Naive thymus-derived CD4-positive, alpha-beta T cell (primary cell): ENCODE results near the gene BLTP1. TPM values are rescaled to one million over a fixed set of nuclear protein-coding genes. Genes with fewer than 3 reads are reported as not detected.

Experiments used
- ATAC-seq: fragments of 150-1000 bp; cut with Tn5 transposase; 2 replicates; pipeline ENCODE4 v1.10.0; 2021; ENCODE audit warnings: mild to moderate bottlenecking, moderate library complexity
- CTCF ChIA-PET: fragments of 350-600 bp; sonication (Branson Sonifier 250); formaldehyde crosslinking; loops from one replicate; lab custom pipeline; 2021; ENCODE audit warnings: antibody characterized with exemption; lab: Charles Lee
- POLR2A ChIA-PET: fragments of 350-600 bp; sonication (Branson Sonifier 250); formaldehyde crosslinking; loops from one replicate; lab custom pipeline; 2021; ENCODE audit warnings: antibody characterized with exemption, inconsistent platforms; lab: Charles Lee
- DNase-seq, 9 donors: peaks; one replicate each; pipeline versions ENCODE4 v3.0.0 to v3.0.0-alpha.2; 2020 to 2022; ENCODE audit warnings: mixed read lengths in 1 of 9
- H3K27ac ChIP-seq: one replicate; pipeline ENCODE4 v1.7.0; 2013; ENCODE audit warnings: mild to moderate bottlenecking, low read depth, low read length, moderate library complexity
- H3K27me3 ChIP-seq, 2 donors: one replicate each; pipeline ENCODE4 v1.7.0; 2013; ENCODE audit warnings: low read length in 2 of 2, mild to moderate bottlenecking in 2 of 2, moderate library complexity in 2 of 2; ENCODE audit not compliant: control insufficient read depth in 2 of 2, insufficient read depth in 2 of 2
- H3K36me3 ChIP-seq, 3 experiments: 1 replicate in 2 of 3; 2 replicates in 1 of 3; pipeline ENCODE4 v1.7.0; 2013; ENCODE audit warnings: low read length in 3 of 3, mild to moderate bottlenecking in 3 of 3, moderate library complexity in 1 of 3; ENCODE audit not compliant: insufficient read depth in 3 of 3, control insufficient read depth in 2 of 3
- H3K4me1 ChIP-seq, 2 donors: one replicate each; pipeline ENCODE4 v1.7.0; 2013; ENCODE audit warnings: low read length in 2 of 2, mild to moderate bottlenecking in 2 of 2, moderate library complexity in 1 of 2; ENCODE audit not compliant: control insufficient read depth in 2 of 2, insufficient read depth in 2 of 2
- H3K4me3 ChIP-seq: 2 replicates; pipeline ENCODE4 v1.7.0; 2013; ENCODE audit warnings: mild to moderate bottlenecking, low read length
- H3K9me3 ChIP-seq, 3 experiments: 1 replicate in 2 of 3; 2 replicates in 1 of 3; pipeline ENCODE4 v1.7.0; 2013; ENCODE audit warnings: low read length in 3 of 3; ENCODE audit not compliant: control insufficient read depth in 2 of 3
- H3K27ac Mint-ChIP-seq, 9 donors: one replicate each; pipeline ENCODE4 v1.8.0; 2020 to 2022; ENCODE audit warnings: mixed read lengths in 9 of 9, mild to moderate bottlenecking in 8 of 9, moderate library complexity in 5 of 9, inconsistent platforms in 2 of 9
- H3K27me3 Mint-ChIP-seq, 5 donors: one replicate each; pipeline ENCODE4 v1.8.0; 2021 to 2022; ENCODE audit warnings: mixed read lengths in 5 of 5, mild to moderate bottlenecking in 1 of 5
- H3K36me3 Mint-ChIP-seq, 5 donors: one replicate each; pipeline ENCODE4 v1.8.0; 2020 to 2022; ENCODE audit warnings: mixed read lengths in 5 of 5, mild to moderate bottlenecking in 3 of 5, inconsistent platforms in 1 of 5
- H3K4me1 Mint-ChIP-seq, 7 donors: one replicate each; pipeline ENCODE4 v1.8.0; 2020 to 2022; ENCODE audit warnings: mixed read lengths in 7 of 7, mild to moderate bottlenecking in 3 of 7, inconsistent platforms in 1 of 7
- H3K4me3 Mint-ChIP-seq, 10 donors: one replicate each; pipeline ENCODE4 v1.8.0; 2020 to 2022; ENCODE audit warnings: mild to moderate bottlenecking in 10 of 10, mixed read lengths in 10 of 10, moderate library complexity in 6 of 10, inconsistent platforms in 2 of 10
- H3K9me3 Mint-ChIP-seq, 11 donors: one replicate each; pipeline ENCODE4 v1.8.0; 2020 to 2022; ENCODE audit warnings: mixed read lengths in 11 of 11, mild to moderate bottlenecking in 4 of 11, inconsistent platforms in 1 of 11, moderate library complexity in 1 of 11
- intact Hi-C, 2 donors: fragments of 100-400 bp; cut with micrococcal nuclease; formaldehyde crosslinking; loops; one replicate each; pipeline ENCODE4 v1.15.1; 2023
- polyA plus RNA-seq, 2 donors: library from polyadenylated mRNA; unstranded; fragments of 300-500 nt; fragmentation: Illumina TruSeq; gene quantifications; one replicate each; pipeline ENCODE4 v1.2.3, GENCODE V29; 2021
- total RNA-seq, 6 experiments: library from RNA in 5 of 6; stranded (reverse) in 5 of 6; gene quantifications; 1 replicate in 5 of 6; 2 replicates in 1 of 6; pipeline ENCODE4 v1.2.3 and lab custom pipeline; 2021 to 2026

The BLTP1 gene
- total and polyA plus RNA-seq, 7 experiments from 2014 or later, result 6.8 to 86.6 (median 63.7) TPM

- H3K9me3 Mint-ChIP-seq, result peaks cover 4 to 30% (median 10%) of the 10 kb centered on the region in 11 donors
- no peaks in the 10 kb centered on the region for H3K27me3 ChIP-seq
- H3K27ac ChIP-seq, result no peak overlapping the region
- H3K27me3 Mint-ChIP-seq, result peaks cover 0 to 2% (median 0%) of the 10 kb centered on the region in 5 donors
- ChIA-PET CTCF (no interaction called here), POLR2A (interaction anchor here (1.0 kb wide), 1 partner anchor 12 kb away, joined by 3 read pairs; no protein-coding TSS in a partner anchor)
- ATAC-seq (no peak), DNase-seq (no peak)
- H3K4me3 ChIP-seq, result no peak overlapping the region
- no peaks in the 10 kb centered on the region for H3K36me3 ChIP-seq
- no peak overlapping the region for H3K4me3 Mint-ChIP-seq
- peaks cover 0 to 18% (median 13%) of the 10 kb centered on the region in 5 donors for H3K36me3 Mint-ChIP-seq
- no peaks in the 10 kb centered on the region for H3K9me3 ChIP-seq
- peaks cover 4 to 24% of the 10 kb centered on the region in 2 donors for H3K4me1 ChIP-seq
- intact Hi-C loops, result no loop called here
- H3K4me1 Mint-ChIP-seq, result peaks cover 10 to 26% (median 21%) of the 10 kb centered on the region in 7 donors
- H3K27ac Mint-ChIP-seq, result no peak overlapping the region
Observed at GRCh38 chr4:122119739-122120138, 32.4 kb upstream of the BLTP1 start.

GRCh38 chr4:122121593-122121992 is 30.5 kb upstream of the BLTP1 start:
- no peaks in the 10 kb centered on the region for H3K27me3 ChIP-seq
- intact Hi-C loops, result no loop called here
- Mint-ChIP-seq H3K4me1 (peaks cover 10 to 23% (median 18%) of the 10 kb centered on the region in 7 donors), H3K27ac (no peak overlapping the region), H3K9me3 (peaks cover 4 to 31% (median 10%) of the 10 kb centered on the region in 11 donors), H3K4me3 (no peak overlapping the region), H3K27me3 (peaks cover 0 to 2% (median 0%) of the 10 kb centered on the region in 5 donors), H3K36me3 (peaks cover 0 to 19% (median 13%) of the 10 kb centered on the region in 5 donors)
- peaks cover 4 to 21% of the 10 kb centered on the region in 2 donors for H3K4me1 ChIP-seq
- no peak for DNase-seq
- CTCF ChIA-PET, result no interaction called here
- POLR2A ChIA-PET, result no interaction called here
- H3K36me3 ChIP-seq, result no peaks in the 10 kb centered on the region
- H3K4me3 ChIP-seq, result no peak overlapping the region
- no peak for ATAC-seq
- H3K27ac ChIP-seq, result no peak overlapping the region
- no peaks in the 10 kb centered on the region for H3K9me3 ChIP-seq

- H3K36me3 Mint-ChIP-seq, result peaks cover 0 to 19% (median 13%) of the 10 kb centered on the region in 5 donors
- peaks cover 9 to 18% (median 14%) of the 10 kb centered on the region in 7 donors for H3K4me1 Mint-ChIP-seq
- no peaks in the 10 kb centered on the region for H3K36me3 ChIP-seq
- H3K27me3 Mint-ChIP-seq, result peaks cover 0 to 2% (median 0%) of the 10 kb centered on the region in 5 donors
- peaks cover 4 to 31% (median 10%) of the 10 kb centered on the region in 11 donors for H3K9me3 Mint-ChIP-seq
- no peak overlapping the region for H3K27ac ChIP-seq
- no peak overlapping the region for H3K4me3 Mint-ChIP-seq
- peaks cover 4 to 16% of the 10 kb centered on the region in 2 donors for H3K4me1 ChIP-seq
- no peak overlapping the region for H3K27ac Mint-ChIP-seq
- no peak for DNase-seq
- CTCF ChIA-PET, result no interaction called here
- intact Hi-C loops, result no loop called here
- no peaks in the 10 kb centered on the region for H3K27me3 ChIP-seq
- H3K4me3 ChIP-seq, result no peak overlapping the region
- ATAC-seq, result no peak
- H3K9me3 ChIP-seq, result no peaks in the 10 kb centered on the region
- POLR2A ChIA-PET, result no interaction called here
Observed at GRCh38 chr4:122122083-122122482, 30.0 kb upstream of the BLTP1 start.

GRCh38 chr4:122129061-122129460 is 23.1 kb upstream of the BLTP1 start:
- Mint-ChIP-seq H3K9me3 (peaks cover 0 to 26% (median 6%) of the 10 kb centered on the region in 11 donors), H3K27ac (peak overlapping the region in 1 of 9 donors; percentile 13), H3K36me3 (peaks cover 4 to 35% (median 12%) of the 10 kb centered on the region in 5 donors), H3K27me3 (peaks cover 0 to 2% (median 0%) of the 10 kb centered on the region in 5 donors), H3K4me1 (peaks cover 10 to 34% (median 24%) of the 10 kb centered on the region in 7 donors), H3K4me3 (peak overlapping the region in 1 of 10 donors; percentile 0)
- ATAC-seq (no peak), DNase-seq (no peak)
- POLR2A ChIA-PET, result no interaction called here
- Histone ChIP-seq H3K9me3 (no peaks in the 10 kb centered on the region), H3K27me3 (no peaks in the 10 kb centered on the region), H3K4me3 (no peak overlapping the region), H3K36me3 (no peaks in the 10 kb centered on the region), H3K27ac (no peak overlapping the region), H3K4me1 (peaks cover 10 to 14% of the 10 kb centered on the region in 2 donors)
- CTCF ChIA-PET, result interaction anchor here (0.6 kb wide), 1 partner anchor 183 kb away, joined by 3 read pairs; no protein-coding TSS in a partner anchor
- intact Hi-C loops, result no loop called here

GRCh38 chr4:122131562-122132157 is 20.5 kb upstream of the BLTP1 start:
- Histone ChIP-seq H3K27me3 (no peaks in the 10 kb centered on the region), H3K4me3 (peak overlapping the region; percentile 25), H3K4me1 (peaks cover 10 to 14% of the 10 kb centered on the region in 2 donors), H3K9me3 (no peaks in the 10 kb centered on the region), H3K36me3 (no peaks in the 10 kb centered on the region), H3K27ac (peak overlapping the region; percentile 46)
- ATAC-seq, result peak; percentile 69
- Mint-ChIP-seq H3K36me3 (peaks cover 0 to 32% (median 12%) of the 10 kb centered on the region in 5 donors), H3K27me3 (no peaks in the 10 kb centered on the region), H3K4me1 (peaks cover 10 to 34% (median 24%) of the 10 kb centered on the region in 7 donors), H3K27ac (peak overlapping the region; percentile 50 to 97 (median 85)), H3K9me3 (peaks cover 0 to 22% (median 6%) of the 10 kb centered on the region in 11 donors), H3K4me3 (peak overlapping the region in 9 of 10 donors; percentile 15 to 60 (median 44))
- POLR2A ChIA-PET, result interaction anchor here (0.6 to 2.7 kb wide), 5 partner anchors 8 to 176 kb away, joined by 3 to 19 read pairs (median 4); partner anchors contain the start of gene BLTP1
- intact Hi-C loops, result loop anchor here (1.0 to 5.0 kb wide), 3 partner anchors 20 to 446 kb away; partner anchors contain the start of gene BLTP1 (in 1 of the 2)
- peak in 6 of 9 donors; percentile 37 to 64 (median 58) for DNase-seq
- CTCF ChIA-PET, result interaction anchor here (0.9 kb wide), 1 partner anchor 17 kb away, joined by 3 read pairs; no protein-coding TSS in a partner anchor

- no peaks in the 10 kb centered on the region for H3K27me3 Mint-ChIP-seq
- ChIA-PET POLR2A (no interaction called here), CTCF (interaction anchor here (1.1 kb wide), 1 partner anchor 233 kb away, joined by 3 read pairs; no protein-coding TSS in a partner anchor)
- H3K27ac Mint-ChIP-seq, result peak overlapping the region in 2 of 9 donors; percentile 46 to 97
- H3K27me3 ChIP-seq, result no peaks in the 10 kb centered on the region
- no peak overlapping the region for H3K27ac ChIP-seq
- no peaks in the 10 kb centered on the region for H3K9me3 ChIP-seq
- ATAC-seq, result no peak
- intact Hi-C loops, result loop anchor here in 1 of 2 donors (5.0 kb wide), 1 partner anchor 444 kb away; no protein-coding TSS in a partner anchor
- DNase-seq, result no peak
- H3K36me3 Mint-ChIP-seq, result peaks cover 0 to 30% (median 12%) of the 10 kb centered on the region in 5 donors
- no peaks in the 10 kb centered on the region for H3K36me3 ChIP-seq
- no peak overlapping the region for H3K4me3 Mint-ChIP-seq
- H3K4me1 Mint-ChIP-seq, result peaks cover 10 to 34% (median 24%) of the 10 kb centered on the region in 7 donors
- H3K4me1 ChIP-seq, result peaks cover 10 to 14% of the 10 kb centered on the region in 2 donors
- H3K4me3 ChIP-seq, result no peak overlapping the region
- H3K9me3 Mint-ChIP-seq, result peaks cover 0 to 18% (median 6%) of the 10 kb centered on the region in 11 donors
Observed at GRCh38 chr4:122132891-122133290, 19.2 kb upstream of the BLTP1 start.
